Esophagus muscularis mucosa (tissue), 4 donors: ENCODE measurements around the gene FAM25A. TPM values are rescaled to one million over a fixed set of nuclear protein-coding genes. Genes with fewer than 3 reads are reported as not detected.

Experiments used
- DNase-seq: peaks from one replicate; pipeline ENCODE4 v3.0.0-alpha.2; 2017; ENCODE audit errors: extremely low spot score
- H3K27ac ChIP-seq, 4 donors: fragments of 200-600 bp; sonication (generic); replicated peaks in 1 of 4; 1 replicate in 3 of 4; 2 replicates in 1 of 4; pipeline ENCODE4 v1.5.1; 2016 to 2019; ENCODE audit warnings: mild to moderate bottlenecking in 1 of 4
- H3K27me3 ChIP-seq, 4 donors: fragments of 200-600 bp; sonication (generic); one replicate each; pipeline versions ENCODE4 v1.5.1 to v1.6.0; 2016 to 2019
- H3K36me3 ChIP-seq, 4 donors: fragments of 200-600 bp; sonication (generic); one replicate each; pipeline ENCODE4 v1.5.1; 2016 to 2019
- H3K4me1 ChIP-seq, 4 donors: fragments of 200-600 bp; sonication (generic); one replicate each; pipeline ENCODE4 v1.5.1; 2016 to 2019
- H3K4me3 ChIP-seq, 4 donors: fragments of 200-600 bp; sonication (generic); 1 replicate in 2 of 4; 2 replicates in 2 of 4; pipeline ENCODE4 v1.5.1; 2016 to 2019; ENCODE audit warnings: mild to moderate bottlenecking in 4 of 4, moderate library complexity in 1 of 4
- H3K9me3 ChIP-seq, 4 donors: fragments of 200-600 bp; sonication (generic); 1 replicate in 3 of 4; 2 replicates in 1 of 4; pipeline ENCODE4 v1.5.1; 2016 to 2019
- CTCF ChIP-seq, 3 experiments: fragments of 200-600 bp in 2 of 3; fragments of 450-650 bp in 1 of 3; sonication (generic) in 2 of 3; IDR thresholded peaks; one replicate each; pipeline ENCODE4 v1.5.1; 2017 to 2019; ENCODE audit warnings: antibody characterized with exemption in 3 of 3, mild to moderate bottlenecking in 2 of 3, moderate library complexity in 1 of 3
- EP300 ChIP-seq: sonication (generic); formaldehyde crosslinking; IDR thresholded peaks from one replicate; pipeline ENCODE4 v1.6.1; 2017; ENCODE audit warnings: antibody characterized with exemption
- POLR2A ChIP-seq: fragments of 450-650 bp; IDR thresholded peaks from one replicate; pipeline ENCODE4 v1.6.1; 2017; ENCODE audit warnings: antibody characterized with exemption, moderate library complexity, mild to moderate bottlenecking, low read depth
- POLR2AphosphoS5 ChIP-seq, 2 donors: sonication (generic); formaldehyde crosslinking; IDR thresholded peaks; one replicate each; pipeline ENCODE4 v1.6.1; 2017; ENCODE audit warnings: antibody characterized with exemption in 2 of 2
- WGBS: methylation state at CpG from one replicate; pipeline ENCODE4 v1.1.5; 2018; 5-methylcytosine and 5-hydroxymethylcytosine counted together
- intact Hi-C: fragments of 100-400 bp; cut with DNase I; formaldehyde crosslinking; loops from one replicate; pipeline ENCODE4 v1.15.1; 2023
- total RNA-seq, 4 donors: library from RNA; depleted of rRNA; stranded (reverse); fragments of >200 nt; gene quantifications; one replicate each; pipeline versions ENCODE4 v1.1.0 to v1.2.1, GENCODE V29; 2016

Gene FAM25A
- total RNA-seq, 4 donors from 2014 or later = not detected

- Histone ChIP-seq H3K4me3 (no peak overlapping the region), H3K9me3 (no peaks in the 10 kb centered on the region), H3K36me3 (peaks cover 59 to 100% (median 96%) of the 10 kb centered on the region in 4 donors), H3K27me3 (no peaks in the 10 kb centered on the region), H3K27ac (no peak overlapping the region), H3K4me1 (peaks cover 0 to 8% (median 3%) of the 10 kb centered on the region in 4 donors)
- TF ChIP-seq EP300 = no peak
- no peak for TF ChIP-seq CTCF (IDR thresholded peaks at IDR 0.05)
- no peak for TF ChIP-seq POLR2A
- TF ChIP-seq POLR2AphosphoS5 (IDR thresholded peaks at IDR 0.05) = no peak
- DNase-seq = no peak
- intact Hi-C loops = no loop called here
- WGBS = 59% methylated on average over 1 of the region's 1 CpG
Measured at GRCh38 chr10:87058171-87058570, 38.1 kb downstream of the FAM25A start.

GRCh38 chr10:87059401-87059800 is 39.3 kb downstream of the FAM25A start:
- no peak for DNase-seq
- Histone ChIP-seq H3K27me3 (no peaks in the 10 kb centered on the region), H3K4me3 (no peak overlapping the region), H3K4me1 (peaks cover 0 to 6% (median 0%) of the 10 kb centered on the region in 4 donors), H3K27ac (no peak overlapping the region), H3K36me3 (peaks cover 64 to 100% (median 96%) of the 10 kb centered on the region in 4 donors), H3K9me3 (no peaks in the 10 kb centered on the region)
- intact Hi-C loops = no loop called here
- WGBS = 100% methylated on average over 1 of the region's 1 CpG
- no peak for TF ChIP-seq EP300
- no peak for TF ChIP-seq CTCF (IDR thresholded peaks at IDR 0.05)
- no peak for TF ChIP-seq POLR2AphosphoS5 (IDR thresholded peaks at IDR 0.05)
- no peak for TF ChIP-seq POLR2A

- H3K36me3 ChIP-seq = peaks cover 67 to 99% (median 95%) of the 10 kb centered on the region in 4 donors
- 94% methylated on average over 6 of the region's 6 CpGs for WGBS
- intact Hi-C loops = no loop called here
Measured at GRCh38 chr10:87060280-87060928, 40.3 kb downstream of the FAM25A start.

GRCh38 chr10:87064651-87065050 is 44.6 kb downstream of the FAM25A start:
- Histone ChIP-seq H3K4me3 (no peak overlapping the region), H3K27ac (no peak overlapping the region), H3K27me3 (no peaks in the 10 kb centered on the region), H3K36me3 (peaks cover 58 to 99% (median 90%) of the 10 kb centered on the region in 4 donors), H3K9me3 (no peaks in the 10 kb centered on the region), H3K4me1 (no peaks in the 10 kb centered on the region)
- no peak for DNase-seq
- WGBS = 86% methylated on average over 5 of the region's 5 CpGs
- no peak for TF ChIP-seq CTCF (IDR thresholded peaks at IDR 0.05)
- TF ChIP-seq EP300 = no peak
- intact Hi-C loops = no loop called here

More at GRCh38 chr10:87060280-87060928, 40.3 kb downstream of the FAM25A start:
- no peaks in the 10 kb centered on the region for H3K4me1 ChIP-seq
- no peaks in the 10 kb centered on the region for H3K9me3 ChIP-seq
- TF ChIP-seq EP300 (no peak), POLR2A (no peak), CTCF (IDR thresholded peaks at IDR 0.05) (no peak), POLR2AphosphoS5 (IDR thresholded peaks at IDR 0.05) (no peak)
- no peak overlapping the region for H3K4me3 ChIP-seq
- DNase-seq = no peak
- no peaks in the 10 kb centered on the region for H3K27me3 ChIP-seq
- no peak overlapping the region for H3K27ac ChIP-seq

- intact Hi-C loops = no loop called here
- H3K9me3 ChIP-seq = no peaks in the 10 kb centered on the region
- TF ChIP-seq CTCF (IDR thresholded peaks at IDR 0.05) (no peak), POLR2AphosphoS5 (IDR thresholded peaks at IDR 0.05) (no peak), EP300 (no peak), POLR2A (no peak)
- no peak overlapping the region for H3K4me3 ChIP-seq
- H3K36me3 ChIP-seq = peaks cover 48 to 99% (median 89%) of the 10 kb centered on the region in 4 donors
- H3K27ac ChIP-seq = no peak overlapping the region
- no peaks in the 10 kb centered on the region for H3K4me1 ChIP-seq
- H3K27me3 ChIP-seq = no peaks in the 10 kb centered on the region
- no peak for DNase-seq
- 94% methylated on average over 2 of the region's 2 CpGs for WGBS
Measured at GRCh38 chr10:87066178-87066577, 46.1 kb downstream of the FAM25A start.
